Loucy (cell line): ENCODE results near the gene TEX101.

Experiments
- CTCF ChIP-seq: fragments of 200-600 bp; sonication (generic); conservative IDR thresholded peaks from 2 replicates; pipeline ENCODE4 v1.5.1; 2014; ENCODE audit warnings: mild to moderate bottlenecking, antibody characterized with exemption, low read length
- EZH2phosphoT487 ChIP-seq: fragments of 200-600 bp; IDR thresholded peaks from 2 replicates; pipeline ENCODE4 v1.6.1; 2018; ENCODE audit warnings: antibody characterized with exemption, mild to moderate bottlenecking, moderate library complexity, borderline replicate concordance

- no peak for TF ChIP-seq CTCF
- TF ChIP-seq EZH2phosphoT487: no peak
Measured at GRCh38 chr19:43445426-43445825, 30.7 kb downstream of the TEX101 start.
